Gastroesophageal sphincter (tissue), 4 donors: ENCODE data around the gene MAPK7. TPM values are rescaled to one million over a fixed set of nuclear protein-coding genes. Genes with fewer than 3 reads are reported as not detected.

Experiments
- ATAC-seq: fragments of 150-250 bp; one replicate; pipeline ENCODE4 v1.9.1; 2016; ENCODE audit warnings: mild to moderate bottlenecking, moderate library complexity
- H3K27ac ChIP-seq, 4 donors: fragments of 200-600 bp; sonication (generic) in 3 of 4; 1 replicate in 3 of 4; 2 replicates in 1 of 4; pipeline ENCODE4 v1.5.1; 2016 to 2019
- H3K27me3 ChIP-seq: fragments of 200-600 bp; sonication (generic); one replicate; pipeline ENCODE4 v1.5.1; 2019
- H3K36me3 ChIP-seq, 2 donors: fragments of 200-600 bp; sonication (generic); one replicate each; pipeline ENCODE4 v1.5.1; 2019; ENCODE audit warnings: control low read depth in 1 of 2
- H3K4me1 ChIP-seq, 3 donors: fragments of 200-600 bp; sonication (generic); 1 replicate in 2 of 3; 2 replicates in 1 of 3; pipeline ENCODE4 v1.5.1; 2016 to 2019; ENCODE audit warnings: control low read depth in 2 of 3
- H3K4me3 ChIP-seq, 2 donors: fragments of 200-600 bp; sonication (generic); one replicate each; pipeline ENCODE4 v1.5.1; 2019; ENCODE audit warnings: mild to moderate bottlenecking in 1 of 2, moderate library complexity in 1 of 2
- H3K9me3 ChIP-seq, 3 donors: fragments of 200-600 bp; sonication (generic); one replicate each; pipeline ENCODE4 v1.5.1; 2017 to 2019; ENCODE audit warnings: control low read depth in 2 of 3
- CTCF ChIP-seq, 4 experiments: fragments of 200-600 bp in 2 of 4; fragments of 450-650 bp in 2 of 4; sonication (generic) in 1 of 4; IDR thresholded peaks; one replicate each; pipeline ENCODE4 v1.5.1; 2017 to 2019; ENCODE audit warnings: antibody characterized with exemption in 4 of 4, mild to moderate bottlenecking in 2 of 4, moderate library complexity in 2 of 4
- EP300 ChIP-seq: sonication (generic); formaldehyde crosslinking; IDR thresholded peaks from one replicate; pipeline ENCODE4 v1.6.1; 2017; ENCODE audit warnings: antibody characterized with exemption, mild to moderate bottlenecking
- POLR2A ChIP-seq, 2 donors: fragments of 450-650 bp; IDR thresholded peaks; one replicate each; pipeline ENCODE4 v1.6.1; 2017; ENCODE audit warnings: antibody characterized with exemption in 2 of 2, mild to moderate bottlenecking in 2 of 2, moderate library complexity in 1 of 2
- POLR2AphosphoS5 ChIP-seq: sonication (generic); formaldehyde crosslinking; IDR thresholded peaks from one replicate; pipeline ENCODE4 v1.6.1; 2017; ENCODE audit warnings: antibody characterized with exemption
- WGBS, 2 donors: methylation state at CpG; one replicate each; pipeline ENCODE4 v1.1.5; 2018; ENCODE audit warnings: low coverage in 1 of 2; 5-methylcytosine and 5-hydroxymethylcytosine counted together
- total RNA-seq, 4 donors: library from RNA; depleted of rRNA; stranded (reverse); fragments of >200 nt; gene quantifications; one replicate each; pipeline ENCODE4 v1.1.0, GENCODE V29; 2016

Gene MAPK7
- total RNA-seq, 4 donors from 2014 or later: 11.7 to 43.0 (median 28.0) TPM

- ATAC-seq: no peak
- Histone ChIP-seq H3K27ac (no peak overlapping the region), H3K36me3 (peaks cover 0 to 72% of the 10 kb centered on the region in 2 donors), H3K27me3 (no peaks in the 10 kb centered on the region), H3K4me1 (peaks cover 0 to 9% (median 0%) of the 10 kb centered on the region in 3 donors), H3K9me3 (no peaks in the 10 kb centered on the region), H3K4me3 (no peak overlapping the region)
- TF ChIP-seq EP300 (no peak), CTCF (IDR thresholded peaks at IDR 0.05) (no peak), POLR2A (IDR thresholded peaks at IDR 0.05) (no peak)
- 65 to 82% methylated on average over 4 to 6 of the region's 13 CpGs for WGBS, 2 donors
Measured at GRCh38 chr17:19331543-19332245, 46.6 kb upstream of the MAPK7 start.

- Histone ChIP-seq H3K4me1 (peaks cover 0 to 15% (median 0%) of the 10 kb centered on the region in 3 donors), H3K27me3 (no peaks in the 10 kb centered on the region), H3K36me3 (peaks cover 0 to 75% of the 10 kb centered on the region in 2 donors), H3K27ac (no peak overlapping the region), H3K9me3 (no peaks in the 10 kb centered on the region), H3K4me3 (no peak overlapping the region)
- 67 to 80% methylated on average over 2 of the region's 6 CpGs for WGBS, 2 donors
- TF ChIP-seq EP300 (no peak), CTCF (IDR thresholded peaks at IDR 0.05) (no peak), POLR2AphosphoS5 (no peak), POLR2A (IDR thresholded peaks at IDR 0.05) (no peak)
- ATAC-seq: no peak
Measured at GRCh38 chr17:19332371-19333131, 45.7 kb upstream of the MAPK7 start.

- TF ChIP-seq EP300 (no peak), POLR2AphosphoS5 (no peak), CTCF (IDR thresholded peaks at IDR 0.05) (no peak), POLR2A (IDR thresholded peaks at IDR 0.05) (no peak)
- Histone ChIP-seq H3K27ac (no peak overlapping the region), H3K36me3 (peaks cover 0 to 75% of the 10 kb centered on the region in 2 donors), H3K4me1 (peaks cover 0 to 20% (median 0%) of the 10 kb centered on the region in 3 donors), H3K4me3 (no peak overlapping the region), H3K9me3 (no peaks in the 10 kb centered on the region), H3K27me3 (no peaks in the 10 kb centered on the region)
- ATAC-seq: no peak
- WGBS, 2 donors: no CpG with 5 or more reads among the region's 1 CpG
Measured at GRCh38 chr17:19333132-19333440, 45.2 kb upstream of the MAPK7 start.

- Histone ChIP-seq H3K4me3 (no peak overlapping the region), H3K9me3 (no peaks in the 10 kb centered on the region), H3K27me3 (no peaks in the 10 kb centered on the region), H3K4me1 (peaks cover 0 to 21% (median 0%) of the 10 kb centered on the region in 3 donors), H3K27ac (no peak overlapping the region), H3K36me3 (peaks cover 0 to 68% of the 10 kb centered on the region in 2 donors)
- ATAC-seq: no peak
- 40% methylated on average over 2 of the region's 12 CpGs; no CpG with 5 or more reads in 1 of the 2 donors for WGBS, 2 donors
- no peak for TF ChIP-seq EP300
- TF ChIP-seq CTCF (IDR thresholded peaks at IDR 0.05): no peak
- no peak for TF ChIP-seq POLR2A (IDR thresholded peaks at IDR 0.05)
- no peak for TF ChIP-seq POLR2AphosphoS5
Measured at GRCh38 chr17:19333736-19334290, 44.5 kb upstream of the MAPK7 start.
